Osteoblast (primary cell): ENCODE data around the gene MGAM2. TPM values are rescaled to one million over a fixed set of nuclear protein-coding genes. Genes with fewer than 3 reads are reported as not detected.

Source experiments
- DNase-seq: peaks from one replicate; pipeline ENCODE4 v3.0.0; 2011; ENCODE audit warnings: low spot score, mixed read lengths; ENCODE audit not compliant: insufficient read length; ENCODE audit errors: missing footprints
- H2AFZ ChIP-seq: 2 replicates; pipeline ENCODE4 v1.6.0; 2011; ENCODE audit warnings: mild to moderate bottlenecking, low read length
- H3K27ac ChIP-seq: 2 replicates; pipeline ENCODE4 v1.5.1; 2011; ENCODE audit warnings: mild to moderate bottlenecking, low read depth, low read length, moderate library complexity
- H3K27me3 ChIP-seq: 2 replicates; pipeline ENCODE4 v1.6.0; 2012; ENCODE audit warnings: mild to moderate bottlenecking, control low read depth, inconsistent platforms, low read length, moderate library complexity; ENCODE audit not compliant: insufficient read depth
- H3K36me3 ChIP-seq: 2 replicates; pipeline ENCODE4 v1.5.1; 2011; ENCODE audit warnings: mild to moderate bottlenecking, low read length, control low read depth, moderate library complexity; ENCODE audit not compliant: insufficient read depth
- H3K4me1 ChIP-seq: 2 replicates; pipeline ENCODE4 v1.5.1; 2011; ENCODE audit warnings: mild to moderate bottlenecking, low read length, control low read depth, moderate library complexity; ENCODE audit not compliant: insufficient read depth
- H3K4me2 ChIP-seq: 2 replicates; pipeline ENCODE4 v1.6.0; 2011; ENCODE audit warnings: mild to moderate bottlenecking, low read length; ENCODE audit not compliant: insufficient read depth
- H3K4me3 ChIP-seq: fragments of 200-600 bp; sonication (generic); 3 replicates; pipeline ENCODE4 v1.5.1; 2012; ENCODE audit warnings: mild to moderate bottlenecking, low read length, inconsistent platforms; ENCODE audit not compliant: insufficient read depth
- H3K79me2 ChIP-seq: 2 replicates; pipeline ENCODE4 v1.6.0; 2012; ENCODE audit warnings: mild to moderate bottlenecking, low read length, control low read depth, inconsistent platforms; ENCODE audit not compliant: insufficient read depth
- H3K9me3 ChIP-seq: 2 replicates; pipeline ENCODE4 v1.5.1; 2011; ENCODE audit warnings: low read depth, low read length, control low read depth
- H4K20me1 ChIP-seq: 2 replicates; pipeline ENCODE4 v1.6.0; 2012; ENCODE audit warnings: mild to moderate bottlenecking, low read length, control low read depth; ENCODE audit not compliant: insufficient read depth
- CTCF ChIP-seq: IDR thresholded peaks from 2 replicates; pipeline ENCODE4 v1.5.1; 2011; ENCODE audit warnings: mild to moderate bottlenecking, low read depth, low read length, moderate library complexity; ENCODE audit errors: extremely low read depth
- total RNA-seq: library from RNA; depleted of rRNA; stranded (reverse); fragments of >200 nt; gene quantifications from 2 replicates; pipeline ENCODE4 v1.2.3, GENCODE V29; 2012

Gene MGAM2
- total RNA-seq, 1 donor: not detected

GRCh38 chr7:142180426-142180825 is 68.9 kb downstream of the MGAM2 start:
- Histone ChIP-seq H3K4me3 (no peak overlapping the region), H3K36me3 (no peaks in the 10 kb centered on the region), H4K20me1 (no peaks in the 10 kb centered on the region), H3K9me3 (no peaks in the 10 kb centered on the region), H3K27me3 (no peaks in the 10 kb centered on the region), H3K4me1 (no peaks in the 10 kb centered on the region), H3K27ac (no peak overlapping the region), H3K4me2 (no peak overlapping the region), H2AFZ (no peak overlapping the region), H3K79me2 (no peaks in the 10 kb centered on the region)
- TF ChIP-seq CTCF: no peak
- DNase-seq: no peak

- Histone ChIP-seq H3K27ac (no peak overlapping the region), H3K4me1 (no peaks in the 10 kb centered on the region), H3K36me3 (no peaks in the 10 kb centered on the region), H3K4me2 (no peak overlapping the region), H3K27me3 (no peaks in the 10 kb centered on the region), H2AFZ (no peak overlapping the region), H3K9me3 (no peaks in the 10 kb centered on the region), H4K20me1 (no peaks in the 10 kb centered on the region), H3K79me2 (no peaks in the 10 kb centered on the region), H3K4me3 (no peak overlapping the region)
- no peak for DNase-seq
- no peak for TF ChIP-seq CTCF
Observed at GRCh38 chr7:142181211-142181610, 69.7 kb downstream of the MGAM2 start.

- H3K4me2 ChIP-seq: no peak overlapping the region
- no peaks in the 10 kb centered on the region for H3K36me3 ChIP-seq
- H3K27me3 ChIP-seq: no peaks in the 10 kb centered on the region
- no peak for DNase-seq
- H4K20me1 ChIP-seq: no peaks in the 10 kb centered on the region
- no peak overlapping the region for H2AFZ ChIP-seq
- no peaks in the 10 kb centered on the region for H3K79me2 ChIP-seq
- no peaks in the 10 kb centered on the region for H3K4me1 ChIP-seq
- H3K27ac ChIP-seq: no peak overlapping the region
- no peak for TF ChIP-seq CTCF
- H3K9me3 ChIP-seq: no peaks in the 10 kb centered on the region
- no peak overlapping the region for H3K4me3 ChIP-seq
Observed at GRCh38 chr7:142181966-142182365, 70.4 kb downstream of the MGAM2 start.

- no peaks in the 10 kb centered on the region for H4K20me1 ChIP-seq
- no peaks in the 10 kb centered on the region for H3K36me3 ChIP-seq
- no peaks in the 10 kb centered on the region for H3K79me2 ChIP-seq
- no peak overlapping the region for H2AFZ ChIP-seq
- H3K4me3 ChIP-seq: no peak overlapping the region
- no peaks in the 10 kb centered on the region for H3K4me1 ChIP-seq
- no peak for DNase-seq
- no peak for TF ChIP-seq CTCF
- no peak overlapping the region for H3K27ac ChIP-seq
- H3K27me3 ChIP-seq: no peaks in the 10 kb centered on the region
- no peak overlapping the region for H3K4me2 ChIP-seq
- no peaks in the 10 kb centered on the region for H3K9me3 ChIP-seq
Observed at GRCh38 chr7:142185069-142185468, 73.6 kb downstream of the MGAM2 start.
